ENCODE measurements around the gene RNF31.

DNA sequence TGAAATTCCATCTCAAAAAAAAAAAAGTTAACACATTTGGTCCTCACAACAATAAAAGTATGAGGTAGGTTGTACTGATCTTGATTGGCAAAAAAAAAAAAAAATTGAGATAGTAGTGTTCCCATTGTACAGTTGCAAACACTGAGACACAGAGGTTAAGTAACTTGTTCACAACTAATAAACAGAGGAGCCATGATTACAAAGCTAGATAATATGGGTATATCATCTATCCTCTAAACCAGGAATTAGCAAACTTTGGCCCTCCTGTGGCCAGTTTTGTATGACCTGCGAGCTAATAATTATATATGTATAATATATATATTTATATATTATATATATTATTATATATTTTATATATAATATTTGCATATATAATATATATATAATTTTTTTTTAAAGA is 13.6 kb upstream of the RNF31 start:
- TF ChIP-seq GATA2 (IDR thresholded peaks at IDR 0.05; ENCODE audit: low read depth, low read length) (no peak), GATA3 (IDR thresholded peaks at IDR 0.05; ENCODE audit: low read depth, low read length) (no peak)

All from SH-SY5Y (cell line).